Adrenal gland (tissue), 5 donors: ENCODE data around the gene CHL1.

Source experiments
- CTCF ChIP-seq, 6 experiments: fragments of 450-650 bp in 4 of 6; fragments of 200-600 bp in 2 of 6; sonication (generic) in 1 of 6; IDR thresholded peaks; 1 replicate in 5 of 6; 2 replicates in 1 of 6; pipeline versions ENCODE4 v1.5.1 to v1.8.0; 2016 to 2021; ENCODE audit warnings: antibody characterized with exemption in 6 of 6, mild to moderate bottlenecking in 2 of 6, moderate library complexity in 1 of 6
- POLR2A ChIP-seq, 2 donors: fragments of 450-650 bp; IDR thresholded peaks; one replicate each; pipeline ENCODE4 v1.6.1; 2017; ENCODE audit warnings: antibody characterized with exemption in 2 of 2, mild to moderate bottlenecking in 2 of 2, moderate library complexity in 1 of 2
- donor health status: DM: no; HTN: no; CAD: no.

DNA sequence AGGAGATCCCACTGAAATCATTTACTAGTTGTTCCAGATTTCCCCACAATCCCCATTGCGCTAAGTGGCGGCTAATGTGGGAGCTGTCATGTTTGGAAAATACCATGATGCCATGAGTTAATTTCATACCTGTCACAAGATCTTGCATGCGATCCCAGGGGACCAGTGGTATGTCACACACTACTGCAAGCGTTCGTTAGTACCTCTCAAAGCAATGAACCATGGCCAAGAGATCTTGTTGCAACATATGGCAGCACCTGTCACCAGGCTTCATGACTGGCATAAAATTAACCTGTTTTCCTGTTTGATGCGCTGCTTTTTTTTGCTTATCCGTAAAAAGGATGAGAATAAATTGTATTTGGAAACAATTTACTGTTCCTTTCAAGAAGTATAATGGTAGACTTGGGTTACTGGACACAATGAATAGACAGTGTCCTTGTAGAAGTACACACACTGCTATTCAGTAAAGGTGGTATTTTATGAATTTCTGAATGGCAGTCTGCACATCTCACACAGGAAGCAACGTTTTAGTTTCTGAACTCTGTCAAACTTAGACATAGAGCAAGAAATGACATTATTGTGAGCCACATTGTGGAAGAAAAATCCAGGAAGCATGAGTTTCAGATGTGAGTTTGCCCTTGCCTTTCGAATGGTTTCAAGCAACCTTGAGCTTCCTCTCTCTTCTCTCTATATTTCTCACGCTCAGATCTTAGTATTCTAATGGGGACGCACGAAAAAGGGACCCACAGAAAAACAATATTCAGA, 81.9 kb downstream of the CHL1 start:
- TF ChIP-seq CTCF (IDR thresholded peaks at IDR 0.05) (no peak), POLR2A (IDR thresholded peaks at IDR 0.05) (no peak)
